HepG2 (cell line): ENCODE results near the gene AFF1. TPM values are rescaled to one million over a fixed set of nuclear protein-coding genes. Genes with fewer than 3 reads are reported as not detected.

ENCODE experiments used
- CREB1 ChIP-seq, 2 experiments: fragments of 450-650 bp in 1 of 2; IDR thresholded peaks; 2 replicates each; pipeline ENCODE4 v1.6.1; 2016 to 2017; ENCODE audit warnings: control low read depth in 1 of 2, mild to moderate bottlenecking in 1 of 2, missing compliant biosample characterization in 1 of 2, missing genetic modification characterization in 1 of 2
- EP300 ChIP-seq, 3 experiments: sonication (generic) in 1 of 3; formaldehyde crosslinking in 1 of 3; IDR thresholded peaks; 2 replicates each; pipeline versions ENCODE4 v1.5.1 to v1.6.1; 2011 to 2020; ENCODE audit warnings: low read depth in 2 of 3, low read length in 2 of 3, borderline replicate concordance in 1 of 3, improper control_type of control experiment in 1 of 3, mild to moderate bottlenecking in 1 of 3, missing genetic modification reagents in 1 of 3, moderate library complexity in 1 of 3
- ETV5 ChIP-seq: IDR thresholded peaks from 2 replicates; pipeline ENCODE4 v1.6.1; 2018; ENCODE audit warnings: missing biosample characterization, missing genetic modification reagents, inconsistent platforms, borderline replicate concordance
- FOSL2 ChIP-seq: sonication (generic); formaldehyde crosslinking; IDR thresholded peaks from 2 replicates; pipeline ENCODE4 v1.4.0; 2020; ENCODE audit warnings: missing genetic modification reagents
- FOXA1 ChIP-seq, 2 experiments: fragments of 450-650 bp in 1 of 2; sonication (generic) in 1 of 2; formaldehyde crosslinking in 1 of 2; IDR thresholded peaks; 2 replicates each; pipeline versions ENCODE4 v1.4.0 to v1.6.1; 2016 to 2020; ENCODE audit warnings: missing genetic modification reagents in 1 of 2
- HDAC2 ChIP-seq: sonication (generic); formaldehyde crosslinking; IDR thresholded peaks from 2 replicates; pipeline ENCODE4 v1.4.0; 2020; ENCODE audit warnings: missing genetic modification reagents
- HNRNPUL1 ChIP-seq: fragments of 200-400 bp; formaldehyde crosslinking; IDR thresholded peaks from 2 replicates; pipeline ENCODE4 v1.6.1; 2017; ENCODE audit warnings: low read depth, mild to moderate bottlenecking, low read length, moderate library complexity
- KDM4B ChIP-seq: sonication (generic); formaldehyde crosslinking; IDR thresholded peaks from 2 replicates; pipeline ENCODE4 v1.4.0; 2020; ENCODE audit warnings: missing genetic modification reagents
- NR2F6 ChIP-seq, 2 experiments: IDR thresholded peaks; 2 replicates each; pipeline ENCODE4 v1.6.1; 2016; ENCODE audit warnings: antibody characterized with exemption in 1 of 2, mild to moderate bottlenecking in 1 of 2
- PHF8 ChIP-seq: sonication (generic); formaldehyde crosslinking; IDR thresholded peaks from 2 replicates; pipeline ENCODE4 v1.5.0; 2020; ENCODE audit warnings: missing genetic modification reagents
- PLSCR1 ChIP-seq: sonication (generic); formaldehyde crosslinking; IDR thresholded peaks from 2 replicates; pipeline ENCODE4 v1.5.0; 2020; ENCODE audit warnings: missing genetic modification reagents, mild to moderate bottlenecking, borderline replicate concordance
- PRDM10 ChIP-seq: sonication (generic); formaldehyde crosslinking; IDR thresholded peaks from 2 replicates; pipeline ENCODE4 v1.4.0; 2020; ENCODE audit warnings: low read depth, missing genetic modification reagents
- RERE ChIP-seq: IDR thresholded peaks from 2 replicates; pipeline ENCODE4 v1.6.1; 2016; ENCODE audit warnings: low read depth, missing genetic modification reagents, missing compliant biosample characterization
- SALL1 ChIP-seq: sonication (generic); formaldehyde crosslinking; IDR thresholded peaks from 2 replicates; pipeline ENCODE4 v1.8.0; 2022; ENCODE audit warnings: mild to moderate bottlenecking, missing genetic modification reagents
- SP5 ChIP-seq: IDR thresholded peaks from 2 replicates; pipeline ENCODE4 v1.6.1; 2016; ENCODE audit warnings: low read depth, borderline replicate concordance
- TARDBP ChIP-seq: sonication (generic); formaldehyde crosslinking; IDR thresholded peaks from 2 replicates; pipeline ENCODE4 v1.8.0; 2022; ENCODE audit warnings: mild to moderate bottlenecking, missing genetic modification reagents
- ZFP62 ChIP-seq: sonication (generic); formaldehyde crosslinking; IDR thresholded peaks from 2 replicates; pipeline ENCODE4 v1.4.0; 2020; ENCODE audit warnings: missing genetic modification reagents
- ZNF816 ChIP-seq: sonication (generic); formaldehyde crosslinking; IDR thresholded peaks from 2 replicates; pipeline ENCODE4 v1.8.0; 2022; ENCODE audit warnings: missing genetic modification reagents, mild to moderate bottlenecking, borderline replicate concordance
- polyA plus RNA-seq, 8 experiments: library from polyadenylated mRNA; depleted of rRNA in 3 of 8; stranded (reverse) in 7 of 8; unstranded in 1 of 8; fragments of >200 nt; fragmentation: Illumina TruSeq in 4 of 8; extraction: Trizol in 4 of 8; gene quantifications; 2 replicates each; pipeline versions ENCODE4 v1.2.1 to v1.2.3, GENCODE V29; 2011 to 2016; ENCODE audit warnings: low read depth in 4 of 8, missing spikeins in 1 of 8, mixed read lengths in 1 of 8; ENCODE audit not compliant: insufficient read depth in 1 of 8
- total RNA-seq, 5 experiments: library from RNA; depleted of rRNA; stranded (reverse); fragments of >200 nt; fragmentation: Illumina TruSeq; extraction: Trizol; gene quantifications; 2 replicates each; pipeline ENCODE4 v1.2.3, GENCODE V29; 2016; ENCODE audit warnings: low read depth in 1 of 5

AFF1 gene
- total and polyA plus RNA-seq, 2 of the 13 experiments (the other 11 are each of a cell fraction or from before 2014, with no cell fraction given) = 15.5 to 15.9 TPM

GRCh38 chr4:87012265-87012953, 77.6 kb downstream of the AFF1 start (continued):
- TF ChIP-seq RERE (0 out of 2 replicates have a peak, but pooled peaks have one; percentile 37), SALL1 (CRISPR knock-in tag) (peak; percentile 34; the same call in 1 of the 2 replicates), KDM4B (CRISPR knock-in tag) (no peak), PRDM10 (peak; percentile 66; the same call in 1 of the 2 replicates), SP5 (peak; percentile 97), PLSCR1 (CRISPR knock-in tag) (no peak), TARDBP (CRISPR knock-in tag) (no peak), FOXA1 (IDR thresholded peaks at IDR 0.05) (no peak), FOXA1 (CRISPR knock-in tag; IDR thresholded peaks at IDR 0.05) (peak; percentile 22; the same call in 1 of the 2 replicates), EP300 (IDR thresholded peaks at IDR 0.05; ENCODE audit: low read depth in 2 of 2, low read length in 2 of 2) (peak in 1 of 2 experiments; percentile 67; a peak in 2 of 4 replicates), EP300 (CRISPR knock-in tag; IDR thresholded peaks at IDR 0.05; ENCODE audit: borderline replicate concordance) (no peak), NR2F6 (IDR thresholded peaks at IDR 0.05) (0 out of 2 replicates have a peak, but pooled peaks have one; percentile 12), NR2F6 (CRISPR knock-in tag; IDR thresholded peaks at IDR 0.05) (no peak), PHF8 (CRISPR knock-in tag) (no peak), ZFP62 (CRISPR knock-in tag) (no peak), ETV5 (peak; percentile 13; the same call in 1 of the 2 replicates), ZNF816 (no peak), CREB1 (IDR thresholded peaks at IDR 0.05) (no peak), CREB1 (CRISPR knock-in tag; IDR thresholded peaks at IDR 0.05) (peak; percentile 31), HNRNPUL1 (peak; percentile 37; the same call in 1 of the 2 replicates), FOSL2 (CRISPR knock-in tag) (0 out of 2 replicates have a peak, but pooled peaks have one; percentile 17), HDAC2 (CRISPR knock-in tag) (peak; percentile 41; the same call in 1 of the 2 replicates)
